Activated T-helper 1 cell treated with anti-CD3 and anti-CD28 coated beads, Interleukin-12 subunit alpha, Interleukin-12 subunit beta, Interleukin-2, Interleukin-4 antibody, amounts not matched to agents 30 ng/mL and 10 ng/mL and 1 ng/mL, durations not matched to agents 14 hours and 24 hours and 36 hours (primary cell): ENCODE data around the gene TCF4. TPM values are rescaled to one million over a fixed set of nuclear protein-coding genes. Genes with fewer than 3 reads are reported as not detected.

Experiments
- DNase-seq: peaks from one replicate; pipeline ENCODE4 v3.0.0; 2021; ENCODE audit warnings: low spot score
- H3K27ac Mint-ChIP-seq: one replicate; pipeline ENCODE4 v1.8.0; 2021; ENCODE audit warnings: mild to moderate bottlenecking, mixed read lengths
- H3K27me3 Mint-ChIP-seq: one replicate; pipeline ENCODE4 v1.8.0; 2022; ENCODE audit warnings: mild to moderate bottlenecking, moderate library complexity, mixed read lengths; ENCODE audit not compliant: insufficient read depth
- H3K36me3 Mint-ChIP-seq: one replicate; pipeline ENCODE4 v1.8.0; 2021; ENCODE audit warnings: low read depth, mixed read lengths
- H3K4me1 Mint-ChIP-seq: one replicate; pipeline ENCODE4 v1.8.0; 2021; ENCODE audit warnings: low read depth, mixed read lengths
- H3K4me3 Mint-ChIP-seq: one replicate; pipeline ENCODE4 v1.8.0; 2021; ENCODE audit warnings: mild to moderate bottlenecking, moderate library complexity, mixed read lengths
- H3K9me3 Mint-ChIP-seq: one replicate; pipeline ENCODE4 v1.8.0; 2021; ENCODE audit warnings: mixed read lengths
- intact Hi-C: fragments of 100-400 bp; cut with micrococcal nuclease; formaldehyde crosslinking; loops from one replicate; pipeline ENCODE4 v1.15.1; 2024
- total RNA-seq: library from RNA; stranded (reverse); gene quantifications from 2 replicates; pipeline ENCODE4 v1.2.3, GENCODE V29; 2022

Gene TCF4
- total RNA-seq, 1 donor from 2014 or later, result 1.8 TPM

DNA sequence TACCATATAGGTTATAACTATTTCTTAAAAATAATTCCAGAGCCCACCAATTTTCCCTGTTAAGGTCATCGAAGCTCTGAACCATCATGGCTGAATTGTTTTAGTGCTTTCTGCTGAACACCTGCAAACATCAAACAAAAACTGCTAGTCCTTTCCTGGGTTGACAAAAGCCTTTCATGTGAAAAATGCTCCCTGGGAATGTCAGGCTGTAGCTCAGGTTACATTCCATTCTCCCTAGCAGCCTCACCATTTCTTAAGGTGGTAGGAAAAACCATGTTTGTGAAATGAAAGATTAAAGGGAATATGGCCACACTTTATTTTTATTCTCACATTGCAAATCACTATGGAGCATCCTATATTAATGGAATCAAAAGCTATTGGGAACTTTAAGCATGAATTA lies 5.7 kb downstream of the TCF4 start:
- no peak overlapping the region for H3K27ac Mint-ChIP-seq
- H3K9me3 Mint-ChIP-seq, result no peaks in the 10 kb centered on the region
- intact Hi-C loops, result loop anchor here (10.0 kb wide), 6 partner anchors 168 to 2002 kb away; partner anchors contain the start of genes FECH and ONECUT2
- H3K36me3 Mint-ChIP-seq, result no peaks in the 10 kb centered on the region
- peaks cover 19% of the 10 kb centered on the region for H3K4me1 Mint-ChIP-seq
- H3K27me3 Mint-ChIP-seq, result peaks cover 33% of the 10 kb centered on the region
- no peak for DNase-seq
- no peak overlapping the region for H3K4me3 Mint-ChIP-seq

DNA sequence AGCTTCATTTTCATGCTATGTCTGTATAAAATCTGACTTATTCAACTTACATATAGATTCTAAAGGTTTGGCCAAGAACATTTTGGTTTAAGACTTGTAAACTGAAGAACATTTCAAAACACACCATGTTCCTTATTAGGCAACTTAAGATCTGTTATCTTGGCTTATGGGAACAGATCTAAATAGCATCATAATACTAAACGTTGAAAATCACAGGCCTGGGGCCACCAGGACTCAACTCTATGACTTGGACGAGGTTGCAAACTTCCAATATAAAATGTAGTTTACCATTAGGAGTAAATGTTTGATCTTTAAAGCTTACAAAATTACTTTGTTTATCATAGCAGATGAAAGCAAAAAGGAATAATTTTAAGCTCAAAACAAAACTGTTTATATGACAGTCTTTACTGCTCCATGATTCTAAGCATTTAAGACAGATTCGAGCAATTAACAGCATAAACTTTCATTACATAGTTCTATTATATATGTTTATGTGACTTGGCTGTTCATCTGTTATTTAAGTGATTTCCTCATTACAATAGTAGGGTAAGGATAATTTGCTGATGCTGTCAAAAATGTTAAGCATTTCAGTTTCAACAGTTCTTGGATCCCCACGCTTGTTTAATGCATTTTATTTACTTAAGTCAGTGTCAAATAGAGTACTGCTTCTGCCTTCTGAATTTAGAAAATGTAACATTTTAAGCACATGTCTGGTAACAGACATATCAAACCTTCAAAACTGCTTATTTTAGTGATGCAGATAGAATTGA lies 8.3 kb downstream of the TCF4 start:
- Mint-ChIP-seq H3K27ac (no peak overlapping the region), H3K4me3 (no peak overlapping the region), H3K36me3 (no peaks in the 10 kb centered on the region), H3K27me3 (peaks cover 8% of the 10 kb centered on the region), H3K9me3 (no peaks in the 10 kb centered on the region), H3K4me1 (no peaks in the 10 kb centered on the region)
- intact Hi-C loops, result loop anchor here (10.0 kb wide), 6 partner anchors 165 to 2005 kb away; partner anchors contain the start of genes FECH and ONECUT2
- no peak for DNase-seq

DNA sequence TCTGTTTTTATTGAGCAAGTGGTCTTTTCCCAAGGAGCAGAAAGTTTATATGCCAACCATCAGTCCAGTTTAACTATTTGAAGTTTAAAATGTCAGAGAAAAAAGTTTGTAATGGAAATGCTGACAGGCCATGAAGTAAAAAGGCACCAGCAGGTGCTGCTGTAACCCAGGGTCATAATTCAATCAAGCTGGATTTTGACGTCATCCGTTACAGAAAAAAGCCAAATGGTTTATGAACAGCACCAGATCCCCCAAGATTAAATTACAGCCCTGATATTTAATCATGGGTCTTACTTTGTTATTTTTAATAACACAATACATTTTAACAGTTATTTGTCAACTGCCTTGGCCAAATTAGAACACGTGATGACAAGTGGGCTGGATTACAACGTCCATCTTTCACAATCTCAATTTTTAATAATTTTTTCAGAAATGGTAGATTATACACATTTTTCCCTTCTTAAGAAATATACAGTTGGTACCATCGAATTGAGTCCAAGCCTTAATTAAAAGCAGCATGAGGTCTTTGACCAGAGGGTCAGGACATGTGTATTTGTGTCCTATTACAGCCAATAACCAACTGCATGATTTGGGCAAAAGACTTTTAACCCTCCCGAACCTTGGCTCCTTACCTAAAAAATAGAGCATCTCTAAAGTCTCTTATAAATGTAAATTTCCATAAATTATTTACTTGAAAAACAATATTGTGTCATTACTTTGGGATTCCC lies 10.0 kb downstream of the TCF4 start:
- Mint-ChIP-seq H3K9me3 (no peaks in the 10 kb centered on the region), H3K27ac (no peak overlapping the region), H3K4me3 (no peak overlapping the region), H3K27me3 (peaks cover 5% of the 10 kb centered on the region), H3K36me3 (no peaks in the 10 kb centered on the region), H3K4me1 (no peaks in the 10 kb centered on the region)
- no peak for DNase-seq
- intact Hi-C loops, result no loop called here

DNA sequence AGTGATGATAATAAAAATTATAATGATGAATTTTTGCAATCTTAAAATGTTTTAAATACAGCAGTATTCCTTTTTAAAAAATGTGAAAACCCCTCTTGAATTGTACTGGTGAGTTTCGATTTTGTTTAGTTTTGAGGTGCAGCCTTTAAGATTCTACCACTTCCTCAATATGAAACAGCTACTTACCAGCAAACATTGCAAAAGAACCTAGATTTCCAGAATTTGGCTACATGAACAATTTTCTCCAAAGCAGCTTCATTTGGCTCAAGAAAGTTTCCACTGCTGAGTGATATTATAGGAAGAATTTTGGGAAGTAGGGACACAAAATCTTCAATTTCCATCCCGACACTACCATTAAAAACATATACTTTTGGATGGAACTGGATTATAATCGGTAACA lies 12.0 kb downstream of the TCF4 start:
- H3K4me3 Mint-ChIP-seq, result no peak overlapping the region
- peaks cover 5% of the 10 kb centered on the region for H3K27me3 Mint-ChIP-seq
- no peaks in the 10 kb centered on the region for H3K4me1 Mint-ChIP-seq
- H3K27ac Mint-ChIP-seq, result no peak overlapping the region
- H3K9me3 Mint-ChIP-seq, result no peaks in the 10 kb centered on the region
- H3K36me3 Mint-ChIP-seq, result no peaks in the 10 kb centered on the region
- intact Hi-C loops, result no loop called here
- no peak for DNase-seq

DNA sequence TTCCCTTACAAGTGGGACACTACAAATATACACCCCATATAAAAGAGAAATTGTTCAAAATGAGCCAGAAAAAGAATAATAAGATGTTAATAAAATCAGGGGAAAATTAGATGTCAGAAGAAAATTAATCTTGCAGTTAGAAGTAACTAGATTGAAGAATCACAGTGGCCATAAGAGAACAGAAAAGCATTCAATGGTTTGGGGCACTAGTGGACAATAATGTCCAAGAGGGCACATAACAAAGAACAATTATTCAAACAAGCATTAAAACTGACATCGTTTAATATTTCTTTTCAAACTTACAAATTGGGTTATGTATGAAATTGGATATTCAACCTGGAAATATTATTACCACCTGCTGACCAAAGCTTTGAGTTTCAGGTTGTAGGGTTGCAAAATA lies 12.9 kb downstream of the TCF4 start:
- DNase-seq, result no peak
- H3K36me3 Mint-ChIP-seq, result no peaks in the 10 kb centered on the region
- no peaks in the 10 kb centered on the region for H3K9me3 Mint-ChIP-seq
- H3K4me1 Mint-ChIP-seq, result no peaks in the 10 kb centered on the region
- H3K4me3 Mint-ChIP-seq, result no peak overlapping the region
- intact Hi-C loops, result no loop called here
- H3K27me3 Mint-ChIP-seq, result peaks cover 4% of the 10 kb centered on the region
- H3K27ac Mint-ChIP-seq, result no peak overlapping the region

DNA sequence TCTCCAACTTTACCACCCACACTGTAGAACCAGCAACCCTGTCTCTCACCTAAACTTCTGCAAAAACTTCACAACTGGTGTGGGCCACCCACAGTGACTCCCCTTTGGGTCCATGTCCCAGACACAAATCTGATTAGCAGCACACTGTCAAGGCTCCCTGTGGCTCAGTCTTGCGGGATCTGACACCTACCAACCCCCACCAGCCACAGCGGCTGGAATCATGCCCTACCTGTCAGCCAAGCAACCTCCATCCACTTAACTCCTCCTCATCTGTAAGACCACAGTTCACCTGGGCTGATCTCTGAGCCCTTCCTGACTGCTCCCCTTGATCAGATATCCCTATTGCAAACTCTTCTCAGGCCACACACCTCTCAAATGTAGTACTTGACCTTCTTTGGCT lies 14.6 kb downstream of the TCF4 start:
- H3K4me1 Mint-ChIP-seq, result no peaks in the 10 kb centered on the region
- no peaks in the 10 kb centered on the region for H3K9me3 Mint-ChIP-seq
- H3K4me3 Mint-ChIP-seq, result no peak overlapping the region
- intact Hi-C loops, result no loop called here
- no peaks in the 10 kb centered on the region for H3K36me3 Mint-ChIP-seq
- H3K27me3 Mint-ChIP-seq, result peaks cover 4% of the 10 kb centered on the region
- no peak overlapping the region for H3K27ac Mint-ChIP-seq
- no peak for DNase-seq

DNA sequence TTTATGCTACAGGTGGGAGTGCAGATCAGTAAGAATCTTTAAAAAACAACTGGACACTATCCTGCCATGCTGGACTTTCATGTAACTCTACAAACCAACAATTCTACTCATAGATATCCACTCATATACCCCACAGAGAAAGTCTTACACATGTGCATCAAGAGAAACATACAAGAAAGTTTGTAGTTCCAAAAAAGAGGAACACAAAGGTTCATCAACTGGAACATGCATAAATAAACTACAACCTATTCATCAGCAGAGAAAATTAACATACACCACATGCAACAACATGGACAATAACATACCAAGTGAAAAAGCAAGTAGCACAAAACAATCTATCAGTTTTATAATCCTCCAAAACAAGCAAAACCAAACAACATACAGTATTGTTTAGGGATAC lies 17.0 kb downstream of the TCF4 start:
- H3K4me1 Mint-ChIP-seq, result no peaks in the 10 kb centered on the region
- H3K27me3 Mint-ChIP-seq, result peaks cover 4% of the 10 kb centered on the region
- H3K36me3 Mint-ChIP-seq, result no peaks in the 10 kb centered on the region
- no peak for DNase-seq
- H3K9me3 Mint-ChIP-seq, result no peaks in the 10 kb centered on the region
- no peak overlapping the region for H3K27ac Mint-ChIP-seq
- intact Hi-C loops, result no loop called here
- no peak overlapping the region for H3K4me3 Mint-ChIP-seq

DNA sequence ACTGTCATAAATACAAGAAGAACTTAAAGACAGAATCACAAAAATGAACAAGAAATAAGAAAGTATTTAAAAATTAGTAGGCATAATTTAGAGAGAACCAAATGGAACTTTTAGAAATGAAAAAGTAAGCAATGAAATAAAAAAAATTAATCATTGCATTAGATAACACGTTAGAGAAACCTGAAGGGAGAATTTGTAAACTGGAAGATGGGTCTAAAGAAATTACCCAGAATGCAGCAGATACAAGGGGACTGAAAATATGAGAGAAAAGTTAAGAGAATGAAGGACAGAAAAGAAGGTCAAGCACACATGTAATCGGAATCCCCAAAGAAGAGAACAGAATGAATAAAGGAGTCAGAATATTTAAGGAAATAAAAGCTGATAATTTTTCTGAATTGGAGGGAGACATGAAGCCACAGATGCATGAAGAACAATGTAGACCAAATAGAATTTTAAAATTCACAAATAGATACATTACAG lies 21.5 kb downstream of the TCF4 start:
- intact Hi-C loops, result no loop called here
- H3K4me3 Mint-ChIP-seq, result no peak overlapping the region
- no peak overlapping the region for H3K27ac Mint-ChIP-seq
- H3K36me3 Mint-ChIP-seq, result no peaks in the 10 kb centered on the region
- no peaks in the 10 kb centered on the region for H3K9me3 Mint-ChIP-seq
- no peaks in the 10 kb centered on the region for H3K4me1 Mint-ChIP-seq
- no peak for DNase-seq
- H3K27me3 Mint-ChIP-seq, result peaks cover 4% of the 10 kb centered on the region

DNA sequence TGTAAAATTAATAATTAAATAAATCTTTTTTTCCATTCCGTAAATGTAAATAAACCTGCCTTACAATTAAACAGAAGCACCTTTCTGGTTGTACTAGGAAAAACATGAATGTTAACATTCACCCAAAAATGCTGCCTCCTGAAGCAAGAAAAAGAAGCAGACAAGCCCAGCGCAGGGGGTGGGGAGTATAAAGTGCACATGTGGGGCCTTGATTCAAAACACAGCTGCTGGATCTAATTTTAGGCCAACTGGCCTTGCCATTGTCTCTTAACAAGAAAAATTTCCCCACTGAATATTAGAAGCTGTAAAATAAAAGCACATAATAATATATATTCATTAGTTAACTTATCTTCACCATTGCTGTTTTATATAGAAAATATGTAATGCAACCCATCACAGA lies 28.3 kb downstream of the TCF4 start:
- H3K4me1 Mint-ChIP-seq, result no peaks in the 10 kb centered on the region
- intact Hi-C loops, result no loop called here
- DNase-seq, result no peak
- no peak overlapping the region for H3K27ac Mint-ChIP-seq
- H3K9me3 Mint-ChIP-seq, result no peaks in the 10 kb centered on the region
- H3K4me3 Mint-ChIP-seq, result no peak overlapping the region
- H3K36me3 Mint-ChIP-seq, result no peaks in the 10 kb centered on the region
- no peaks in the 10 kb centered on the region for H3K27me3 Mint-ChIP-seq

DNA sequence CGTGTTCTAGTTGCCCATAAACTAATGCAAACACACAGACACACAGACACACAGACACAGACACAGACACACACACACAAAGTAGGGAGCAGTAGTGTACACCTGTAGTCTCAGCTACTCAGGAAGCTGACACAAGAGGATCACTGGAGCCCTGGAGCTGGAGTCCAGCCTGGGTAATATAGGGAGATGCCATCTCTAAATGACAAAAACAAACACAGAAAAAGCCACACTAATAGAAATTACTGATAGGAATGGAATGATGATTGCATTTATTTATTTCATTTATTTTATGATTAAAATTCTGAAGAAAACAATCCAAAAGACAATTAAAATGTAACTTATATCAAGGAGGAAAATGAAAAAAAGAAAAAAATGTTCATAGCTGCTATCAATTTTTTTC lies 30.8 kb downstream of the TCF4 start:
- no peak overlapping the region for H3K4me3 Mint-ChIP-seq
- no peaks in the 10 kb centered on the region for H3K27me3 Mint-ChIP-seq
- no peak overlapping the region for H3K27ac Mint-ChIP-seq
- H3K4me1 Mint-ChIP-seq, result no peaks in the 10 kb centered on the region
- no peaks in the 10 kb centered on the region for H3K36me3 Mint-ChIP-seq
- intact Hi-C loops, result no loop called here
- no peak for DNase-seq
- H3K9me3 Mint-ChIP-seq, result no peaks in the 10 kb centered on the region

DNA sequence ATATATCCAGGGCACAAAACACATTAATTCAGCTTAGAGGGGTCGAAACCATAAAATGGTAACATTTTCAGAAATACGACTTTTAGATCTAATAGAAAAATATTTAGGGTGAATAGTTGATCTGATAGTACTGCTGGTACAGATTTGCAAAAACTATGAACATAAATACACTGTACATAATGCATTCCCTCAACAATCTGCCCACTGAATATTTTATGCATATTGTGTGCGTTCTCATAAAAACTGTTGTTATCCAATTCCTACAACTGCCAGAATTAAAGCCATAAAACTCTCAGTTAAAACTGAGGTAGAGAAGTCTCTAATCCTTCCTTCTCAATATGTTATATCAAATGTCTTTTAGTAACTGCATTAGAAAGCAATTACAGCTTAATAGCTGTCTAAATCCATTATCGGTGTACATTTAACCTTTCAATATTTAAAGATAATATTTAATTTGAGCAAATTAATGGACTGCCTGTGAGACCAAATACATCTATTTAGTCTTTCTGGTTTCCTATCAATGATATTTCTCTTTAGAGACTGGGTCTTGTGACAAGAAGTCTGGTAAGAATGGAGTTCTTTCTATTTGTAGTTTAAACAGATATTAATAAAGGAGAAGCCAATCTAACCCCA lies 32.5 kb downstream of the TCF4 start:
- Mint-ChIP-seq H3K4me1 (no peaks in the 10 kb centered on the region), H3K27ac (no peak overlapping the region), H3K27me3 (no peaks in the 10 kb centered on the region), H3K9me3 (no peaks in the 10 kb centered on the region), H3K36me3 (no peaks in the 10 kb centered on the region), H3K4me3 (no peak overlapping the region)
- DNase-seq, result no peak
- intact Hi-C loops, result no loop called here

DNA sequence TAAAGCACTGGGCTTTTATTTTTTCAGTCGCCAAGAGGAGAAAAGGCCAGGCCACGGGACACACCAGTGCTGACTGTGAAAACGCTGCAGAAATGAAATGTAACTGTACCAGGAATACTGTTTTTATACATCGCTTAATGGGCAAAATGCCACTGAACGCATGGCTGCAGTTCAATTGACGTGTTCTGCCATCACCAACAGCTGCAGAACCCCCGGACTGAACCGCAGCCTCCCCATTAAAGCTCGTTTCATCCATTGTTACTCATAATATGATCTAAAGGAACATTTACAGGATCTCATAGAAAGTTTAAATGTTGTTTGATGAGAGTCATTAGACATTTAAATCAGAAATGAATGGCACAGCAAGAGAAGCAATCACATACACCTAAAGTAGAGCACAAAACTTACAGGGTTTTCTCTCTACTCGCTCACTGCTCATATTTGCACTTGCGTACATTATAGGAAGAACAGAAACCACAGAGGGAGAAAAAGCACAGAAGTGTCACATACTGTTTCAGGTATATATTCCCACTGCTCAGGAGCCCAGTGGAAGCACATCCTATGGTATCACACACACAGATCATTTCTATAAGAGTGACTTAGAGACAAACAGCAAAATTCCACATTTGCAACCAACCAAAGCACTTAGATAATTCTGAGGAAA lies 35.3 kb downstream of the TCF4 start:
- Mint-ChIP-seq H3K4me1 (no peaks in the 10 kb centered on the region), H3K27me3 (no peaks in the 10 kb centered on the region), H3K4me3 (no peak overlapping the region), H3K9me3 (no peaks in the 10 kb centered on the region), H3K27ac (no peak overlapping the region), H3K36me3 (no peaks in the 10 kb centered on the region)
- intact Hi-C loops, result no loop called here
- DNase-seq, result no peak

DNA sequence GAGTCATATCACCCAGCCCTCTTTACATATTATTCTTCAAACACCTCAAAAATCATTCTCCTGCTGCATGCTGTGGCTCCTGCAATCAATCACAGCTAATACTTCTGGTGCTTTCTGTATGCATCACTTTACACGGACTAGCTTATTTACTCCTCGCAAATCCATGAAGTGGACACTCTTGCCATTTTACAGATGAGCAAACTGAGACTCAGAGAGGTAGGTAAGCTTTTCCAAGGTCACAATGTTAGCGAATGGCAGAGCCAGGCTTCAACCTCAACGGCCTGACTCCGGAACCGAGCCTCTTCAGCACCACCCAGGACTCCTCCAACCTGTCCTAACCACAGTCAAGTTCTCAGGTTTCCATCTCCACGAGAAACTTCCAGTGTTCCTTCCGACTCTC lies 36.8 kb downstream of the TCF4 start:
- no peak overlapping the region for H3K27ac Mint-ChIP-seq
- H3K27me3 Mint-ChIP-seq, result no peaks in the 10 kb centered on the region
- H3K9me3 Mint-ChIP-seq, result no peaks in the 10 kb centered on the region
- H3K4me3 Mint-ChIP-seq, result no peak overlapping the region
- no peaks in the 10 kb centered on the region for H3K4me1 Mint-ChIP-seq
- intact Hi-C loops, result no loop called here
- DNase-seq, result no peak
- H3K36me3 Mint-ChIP-seq, result no peaks in the 10 kb centered on the region
